Esophagus squamous epithelium (tissue), 5 donors: ENCODE data around the gene MED13L. TPM values are rescaled to one million over a fixed set of nuclear protein-coding genes. Genes with fewer than 3 reads are reported as not detected.
"Not testable (repeated sequence)": the region's sequence is repeated elsewhere in the genome, so short reads cannot be mapped to it uniquely, and the experiment has no call there.

Experiments
- DNase-seq: peaks from one replicate; lab custom pipeline; 2025; lab: John Stamatoyannopoulos, UW
- H3K27ac ChIP-seq, 4 donors: fragments of 200-600 bp; sonication (generic); one replicate each; pipeline ENCODE4 v1.5.1; 2016 to 2019; ENCODE audit warnings: mild to moderate bottlenecking in 1 of 4
- H3K27me3 ChIP-seq, 4 donors: fragments of 200-600 bp; sonication (generic); 1 replicate in 3 of 4; 2 replicates in 1 of 4; pipeline versions ENCODE4 v1.5.1 to v1.6.0; 2017 to 2021; ENCODE audit warnings: antibody characterized with exemption in 1 of 4
- H3K36me3 ChIP-seq, 3 donors: fragments of 200-600 bp; sonication (generic); one replicate each; pipeline ENCODE4 v1.5.1; 2016 to 2019
- H3K4me1 ChIP-seq, 3 donors: fragments of 200-600 bp; sonication (generic); one replicate each; pipeline ENCODE4 v1.5.1; 2017 to 2019
- H3K4me3 ChIP-seq, 4 donors: fragments of 200-600 bp; sonication (generic); 1 replicate in 3 of 4; 2 replicates in 1 of 4; pipeline ENCODE4 v1.5.1; 2016 to 2019; ENCODE audit warnings: mild to moderate bottlenecking in 2 of 4, moderate library complexity in 1 of 4
- H3K9me3 ChIP-seq, 3 donors: fragments of 200-600 bp; sonication (generic); one replicate each; pipeline ENCODE4 v1.5.1; 2016 to 2019
- POLR2A ChIP-seq, 4 donors: fragments of 450-650 bp; IDR thresholded peaks; one replicate each; pipeline ENCODE4 v1.6.1; 2017; ENCODE audit warnings: antibody characterized with exemption in 4 of 4, mild to moderate bottlenecking in 4 of 4, moderate library complexity in 3 of 4
- WGBS, 2 donors: methylation state at CpG; one replicate each; pipeline ENCODE4 v1.1.5; 2018; 5-methylcytosine and 5-hydroxymethylcytosine counted together
- intact Hi-C: fragments of 100-400 bp; cut with DNase I; formaldehyde crosslinking; loops from one replicate; pipeline ENCODE4 v1.15.0; 2022
- total RNA-seq, 4 donors: library from RNA; depleted of rRNA; stranded (reverse); fragments of >200 nt; gene quantifications; one replicate each; pipeline ENCODE4 v1.1.0, GENCODE V29; 2016
- TF ChIP-seq, protein P1 (sequence below), 6 experiments: fragments of 450-650 bp in 4 of 6; fragments of 200-600 bp in 2 of 6; sonication (generic) in 2 of 6; IDR thresholded peaks; one replicate each; pipeline ENCODE4 v1.5.1; 2016 to 2019; ENCODE audit warnings: antibody characterized with exemption in 6 of 6, mild to moderate bottlenecking in 4 of 6, moderate library complexity in 4 of 6
- donor health status: DM: yes; HTN: yes; CAD: no.

The MED13L gene
- total RNA-seq, 4 donors from 2014 or later = 52.2 to 137 (median 62.1) TPM

- 72 to 77% methylated on average over 3 of the region's 3 CpGs for WGBS, 2 donors
- intact Hi-C loops = no loop called here
- H3K4me1 ChIP-seq = peaks cover 0 to 67% (median 19%) of the 10 kb centered on the region in 3 donors
Observed at GRCh38 chr12:116238149-116238548, 39.3 kb downstream of the MED13L start.

DNA sequence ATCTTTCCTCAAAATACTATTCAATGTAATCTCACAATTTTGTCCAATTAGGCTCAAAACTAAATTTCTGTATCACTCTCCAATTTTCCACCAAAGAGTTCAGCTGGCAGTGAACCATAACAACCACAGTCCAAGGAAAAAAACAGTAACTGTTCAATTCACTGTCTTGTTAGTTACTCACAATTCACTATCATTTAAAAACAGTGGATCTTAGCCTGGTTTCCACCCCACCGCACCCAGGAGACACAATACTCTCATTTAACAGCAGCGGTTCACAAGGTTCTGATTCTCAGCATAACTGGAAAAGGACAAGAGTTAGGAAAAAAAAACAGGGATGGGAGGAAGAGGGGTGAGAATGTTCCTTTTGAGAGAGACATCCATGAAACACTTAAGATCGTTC is 40.5 kb downstream of the MED13L start:
- 67 to 73% methylated on average over 3 of the region's 3 CpGs for WGBS, 2 donors
- Histone ChIP-seq H3K9me3 (no peaks in the 10 kb centered on the region), H3K27me3 (no peaks in the 10 kb centered on the region), H3K4me1 (peaks cover 0 to 65% (median 19%) of the 10 kb centered on the region in 3 donors), H3K4me3 (no peak overlapping the region), H3K27ac (no peak overlapping the region), H3K36me3 (peaks cover 0 to 3% (median 0%) of the 10 kb centered on the region in 3 donors)
- DNase-seq = no peak
- intact Hi-C loops = no loop called here
- TF ChIP-seq, protein P1, sequence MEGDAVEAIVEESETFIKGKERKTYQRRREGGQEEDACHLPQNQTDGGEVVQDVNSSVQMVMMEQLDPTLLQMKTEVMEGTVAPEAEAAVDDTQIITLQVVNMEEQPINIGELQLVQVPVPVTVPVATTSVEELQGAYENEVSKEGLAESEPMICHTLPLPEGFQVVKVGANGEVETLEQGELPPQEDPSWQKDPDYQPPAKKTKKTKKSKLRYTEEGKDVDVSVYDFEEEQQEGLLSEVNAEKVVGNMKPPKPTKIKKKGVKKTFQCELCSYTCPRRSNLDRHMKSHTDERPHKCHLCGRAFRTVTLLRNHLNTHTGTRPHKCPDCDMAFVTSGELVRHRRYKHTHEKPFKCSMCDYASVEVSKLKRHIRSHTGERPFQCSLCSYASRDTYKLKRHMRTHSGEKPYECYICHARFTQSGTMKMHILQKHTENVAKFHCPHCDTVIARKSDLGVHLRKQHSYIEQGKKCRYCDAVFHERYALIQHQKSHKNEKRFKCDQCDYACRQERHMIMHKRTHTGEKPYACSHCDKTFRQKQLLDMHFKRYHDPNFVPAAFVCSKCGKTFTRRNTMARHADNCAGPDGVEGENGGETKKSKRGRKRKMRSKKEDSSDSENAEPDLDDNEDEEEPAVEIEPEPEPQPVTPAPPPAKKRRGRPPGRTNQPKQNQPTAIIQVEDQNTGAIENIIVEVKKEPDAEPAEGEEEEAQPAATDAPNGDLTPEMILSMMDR (IDR thresholded peaks at IDR 0.05) = no peak
- no peak for TF ChIP-seq POLR2A (IDR thresholded peaks at IDR 0.05)

More at GRCh38 chr12:116238149-116238548, 39.3 kb downstream of the MED13L start:
- no peak overlapping the region for H3K4me3 ChIP-seq
- no peaks in the 10 kb centered on the region for H3K9me3 ChIP-seq
- no peak for TF ChIP-seq POLR2A (IDR thresholded peaks at IDR 0.05)
- TF ChIP-seq, protein P1 (IDR thresholded peaks at IDR 0.05) = no peak
- H3K27ac ChIP-seq = no peak overlapping the region
- no peaks in the 10 kb centered on the region for H3K27me3 ChIP-seq
- no peak for DNase-seq
- H3K36me3 ChIP-seq = peaks cover 0 to 3% (median 0%) of the 10 kb centered on the region in 3 donors

DNA sequence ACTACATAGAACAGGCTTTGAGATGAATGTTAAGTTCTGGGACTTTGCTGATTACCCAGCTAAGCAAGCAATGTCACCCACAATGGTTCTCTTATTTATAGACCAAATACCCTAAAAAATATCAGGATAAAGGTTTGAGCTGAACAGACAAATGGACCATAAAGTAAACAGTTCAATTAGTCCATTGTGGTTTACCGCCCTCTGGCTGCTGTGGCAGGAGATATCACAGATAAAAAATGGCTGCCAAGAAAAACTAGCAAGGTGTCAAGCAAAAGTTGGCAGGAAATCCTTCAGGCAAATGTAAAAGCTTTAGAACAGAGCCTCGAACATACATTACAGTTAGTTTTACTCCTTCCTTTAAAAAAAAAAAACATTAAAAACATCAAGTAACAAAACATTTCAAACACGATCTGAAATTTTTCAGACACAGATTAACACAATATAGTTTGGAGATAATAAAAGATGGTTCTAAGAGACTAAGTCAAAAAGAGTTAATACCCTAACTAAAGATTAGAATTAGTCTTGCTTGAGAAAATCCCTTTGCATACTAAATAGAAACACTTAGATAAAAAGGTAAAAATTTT is 41.3 kb downstream of the MED13L start:
- intact Hi-C loops = no loop called here
- Histone ChIP-seq H3K9me3 (no peaks in the 10 kb centered on the region), H3K4me3 (no peak overlapping the region), H3K4me1 (peaks cover 0 to 62% (median 19%) of the 10 kb centered on the region in 3 donors), H3K27ac (no peak overlapping the region), H3K36me3 (peaks cover 0 to 3% (median 0%) of the 10 kb centered on the region in 3 donors), H3K27me3 (no peaks in the 10 kb centered on the region)
- 0 to 4% methylated on average over 3 of the region's 3 CpGs for WGBS, 2 donors
- DNase-seq = no peak
- TF ChIP-seq, protein P1 (IDR thresholded peaks at IDR 0.05) = peak; percentile 59 to 80 (median 76)
- TF ChIP-seq POLR2A (IDR thresholded peaks at IDR 0.05) = no peak

GRCh38 chr12:116234148-116234547 is 43.3 kb downstream of the MED13L start:
- intact Hi-C loops = not testable (repeated sequence)

GRCh38 chr12:116233669-116234068 is 43.8 kb downstream of the MED13L start:
- H3K27ac ChIP-seq = no peak overlapping the region
- no peak for DNase-seq
- TF ChIP-seq, protein P1 (IDR thresholded peaks at IDR 0.05) = no peak
- TF ChIP-seq POLR2A (IDR thresholded peaks at IDR 0.05) = no peak
- no peaks in the 10 kb centered on the region for H3K9me3 ChIP-seq
- peaks cover 0 to 10% (median 0%) of the 10 kb centered on the region in 3 donors for H3K36me3 ChIP-seq
- WGBS, 2 donors = 78 to 80% methylated on average over 3 of the region's 3 CpGs
- H3K4me3 ChIP-seq = no peak overlapping the region
- intact Hi-C loops = no loop called here
- H3K4me1 ChIP-seq = peaks cover 0 to 46% (median 14%) of the 10 kb centered on the region in 3 donors
- H3K27me3 ChIP-seq = no peaks in the 10 kb centered on the region

More at GRCh38 chr12:116234148-116234547, 43.3 kb downstream of the MED13L start:
- peaks cover 0 to 49% (median 14%) of the 10 kb centered on the region in 3 donors for H3K4me1 ChIP-seq
- H3K9me3 ChIP-seq, H3K36me3 ChIP-seq, H3K27me3 ChIP-seq, H3K4me3 ChIP-seq, H3K27ac ChIP-seq, DNase-seq: not testable (repeated sequence)
- WGBS, 2 donors = 96% methylated on average over 4 to 5 of the region's 5 CpGs
